A549 treated with dexamethasone at 1 μM for 4 hours (cell line): ENCODE measurements around the gene BAHD1. TPM values are rescaled to one million over a fixed set of nuclear protein-coding genes. Genes with fewer than 3 reads are reported as not detected.

ENCODE experiments used
- total RNA-seq: library from RNA; stranded (reverse); fragments of 200-300 nt; extraction: Qiagen RNA extraction; gene quantifications from 5 replicates; pipeline ENCODE4 v1.2.3, GENCODE V29; 2022

Gene BAHD1
- total RNA-seq, result 9.4 to 11.6 TPM (median 11.2 TPM) in 5 replicates

DNA sequence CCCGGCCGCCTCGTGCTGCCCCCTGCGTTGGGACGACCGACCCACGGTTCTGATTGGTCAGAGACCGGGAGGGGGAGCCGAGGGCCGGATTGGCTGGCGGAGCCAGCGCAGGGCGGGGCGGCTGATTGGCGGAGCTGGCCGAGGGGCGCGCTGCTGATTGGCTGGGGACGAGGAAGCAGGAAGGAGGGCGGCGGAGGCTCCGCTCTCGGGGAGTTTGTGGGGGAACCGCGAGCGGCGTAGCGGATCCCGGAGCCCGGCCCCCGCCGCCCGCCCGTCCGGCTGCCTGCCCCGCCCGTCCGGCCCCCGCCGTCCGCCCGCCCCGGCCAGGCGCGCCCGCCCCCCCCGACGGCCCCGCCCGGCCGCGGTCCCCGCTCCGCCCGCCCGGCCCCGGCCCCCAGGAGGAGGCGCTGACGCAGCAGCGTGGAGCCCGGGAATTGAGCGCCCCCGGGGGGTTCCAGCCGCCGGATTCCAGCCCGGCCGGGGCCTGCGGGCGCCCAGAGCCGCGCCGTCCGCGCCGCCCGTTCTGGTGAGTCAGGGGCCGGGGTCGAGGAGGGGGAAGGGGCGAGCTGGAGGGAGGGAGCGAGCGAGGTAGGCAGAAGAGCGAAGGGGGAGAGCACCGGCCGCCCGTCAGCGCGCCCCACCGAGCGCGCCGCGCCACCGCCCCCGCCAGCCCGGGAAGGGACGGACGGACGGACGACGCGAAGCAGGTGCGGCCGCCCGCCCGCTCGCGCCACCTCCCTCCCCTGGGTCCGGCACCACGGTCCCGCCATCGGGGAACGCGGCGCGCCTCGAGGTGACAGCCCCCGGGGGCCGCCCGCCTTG lies at the start of gene BAHD1:
TSS of gene BAHD1 (plus strand) at position 211 of the 822 bp plus-strand sequence. CDS start 17,512 bp downstream, outside the sequence.

DNA sequence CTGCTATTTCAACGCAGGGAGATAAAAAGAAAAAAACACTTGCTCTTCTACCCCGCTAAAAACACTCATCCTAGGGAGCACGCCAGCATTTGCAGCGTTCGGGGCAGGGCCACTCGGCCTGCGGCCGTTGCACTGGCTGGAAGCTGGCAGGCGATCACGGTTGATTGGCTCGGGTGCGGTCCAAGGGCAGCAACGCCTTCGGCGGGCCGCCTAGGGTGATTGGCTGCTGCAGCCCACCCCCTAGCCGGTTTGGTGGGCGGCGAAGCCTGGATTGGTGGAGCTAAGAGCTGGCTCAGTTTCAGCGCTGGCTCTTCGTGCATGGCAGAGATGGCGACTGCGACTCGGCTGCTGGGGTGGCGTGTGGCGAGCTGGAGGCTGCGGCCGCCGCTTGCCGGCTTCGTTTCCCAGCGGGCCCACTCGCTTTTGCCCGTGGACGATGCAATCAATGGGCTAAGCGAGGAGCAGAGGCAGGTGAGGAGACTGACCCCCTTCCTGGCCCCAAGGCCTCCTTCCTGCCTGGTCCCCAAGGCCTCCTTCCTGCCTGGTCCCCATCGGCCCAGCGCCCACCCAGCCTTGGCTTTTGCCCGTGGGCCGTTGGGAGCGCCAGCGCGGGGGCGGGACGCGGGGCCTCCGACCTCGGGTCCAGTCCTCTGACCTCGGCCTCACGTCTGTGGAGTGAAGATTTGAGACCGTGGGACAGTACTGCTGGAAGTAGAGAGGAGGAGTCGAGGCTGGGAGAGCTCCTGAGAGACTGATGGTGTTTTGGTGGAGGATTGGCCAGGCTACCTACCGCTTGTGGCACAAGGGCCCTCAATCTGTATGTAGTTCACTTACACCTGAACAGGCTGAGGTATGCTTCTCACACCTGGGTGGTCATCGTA lies 35.0 kb upstream of the BAHD1 start, which contains the start of gene IVD:
TSS of gene IVD (plus strand) at position 295 of the 881 bp plus-strand sequence. CDS start at position 328, 33 bp downstream.

DNA sequence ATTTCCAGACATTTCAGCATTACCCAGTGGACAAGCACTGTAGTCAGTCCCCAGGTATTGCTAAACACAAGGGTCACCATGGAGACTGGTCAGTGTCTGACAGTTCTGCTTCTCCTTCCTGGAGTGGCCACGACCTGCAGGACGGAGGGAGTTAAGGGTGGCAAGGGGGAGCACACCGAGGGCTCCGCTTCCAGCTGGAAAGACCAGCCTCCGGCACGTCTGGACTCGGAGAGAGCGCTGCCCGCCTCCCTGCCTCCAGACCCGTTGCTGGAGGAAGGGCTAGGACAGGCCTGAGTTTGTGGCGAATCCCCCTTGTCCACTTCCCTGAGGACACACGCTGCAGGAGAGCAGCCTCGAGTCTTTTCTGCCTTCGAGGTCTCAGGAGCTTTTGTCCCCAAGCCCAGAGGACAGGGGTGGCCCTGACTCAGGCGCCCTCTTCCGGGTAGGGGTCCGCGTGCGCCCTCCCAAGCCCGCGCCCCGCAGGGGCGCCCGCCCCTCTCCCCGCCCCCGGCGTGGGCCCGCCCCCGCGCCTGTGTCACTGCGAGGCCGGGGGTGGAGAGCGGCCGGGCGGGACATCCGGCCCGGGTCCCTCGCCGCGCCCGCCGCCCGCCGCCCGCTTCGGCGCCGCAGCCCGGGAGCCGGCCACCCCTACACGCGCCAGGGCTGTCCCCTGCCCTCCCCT lies 29.8 kb downstream of the BAHD1 start, which contains the start of gene CHST14:
TSS of gene CHST14 (plus strand) at position 562 of the 682 bp plus-strand sequence. CDS start 230 bp downstream, outside the sequence.

Other genes with a start within 250 kb of the BAHD1 start
- gene PAK6, start 201.9 kb upstream of the BAHD1 start, total RNA-seq, result 0.29 to 0.68 TPM (median 0.34 TPM) in 5 replicates
- gene ANKRD63, start 157.9 kb upstream of the BAHD1 start, total RNA-seq, result 0.20 to 0.49 TPM (median 0.26 TPM) in 5 replicates
- 0.50 to 1.0 TPM (median 0.90 TPM) in 5 replicates for gene PLCB2, start 133.0 kb upstream of the BAHD1 start, total RNA-seq
- gene INAFM2, start 117.3 kb upstream of the BAHD1 start, total RNA-seq, result 6.2 to 8.2 TPM (median 7.0 TPM) in 5 replicates
- 13.0 to 26.8 TPM (median 19.2 TPM) in 5 replicates for gene CCDC9B, start 100.0 kb upstream of the BAHD1 start, total RNA-seq
- not detected in 5 replicates for gene PHGR1, start 89.9 kb upstream of the BAHD1 start, total RNA-seq
- gene DISP2, start 82.7 kb upstream of the BAHD1 start, total RNA-seq, result 1.1 to 1.9 TPM (median 1.5 TPM) in 5 replicates
- 44.0 to 51.2 TPM (median 47.6 TPM) in 5 replicates for gene KNSTRN, start 58.2 kb upstream of the BAHD1 start, total RNA-seq
- 9.3 to 13.5 TPM (median 12.0 TPM) in 5 replicates for gene IVD, start 35.2 kb upstream of the BAHD1 start, total RNA-seq
- 14.0 to 20.1 TPM (median 17.6 TPM) in 5 replicates for gene CHST14, start 30.0 kb downstream of the BAHD1 start, total RNA-seq
- 10.9 to 20.7 TPM (median 11.0 TPM) in 5 replicates for gene CCDC32, start 124.1 kb downstream of the BAHD1 start, total RNA-seq
- gene RPUSD2, start 128.3 kb downstream of the BAHD1 start, total RNA-seq, result 13.0 to 15.6 TPM (median 15.3 TPM) in 5 replicates
- 5.3 to 8.7 TPM (median 8.0 TPM) in 5 replicates for gene KNL1, start 153.3 kb downstream of the BAHD1 start, total RNA-seq